ENCODE measurements around the gene ELP1. TPM values are rescaled to one million over a fixed set of nuclear protein-coding genes. Genes with fewer than 3 reads are reported as not detected.
"Not testable (repeated sequence)": the region's sequence is repeated elsewhere in the genome, so short reads cannot be mapped to it uniquely, and the experiment has no call there.

The ELP1 gene
- total and polyA plus RNA-seq, 2 experiments from 2014 or later: 9.1 to 46.3 TPM

DNA sequence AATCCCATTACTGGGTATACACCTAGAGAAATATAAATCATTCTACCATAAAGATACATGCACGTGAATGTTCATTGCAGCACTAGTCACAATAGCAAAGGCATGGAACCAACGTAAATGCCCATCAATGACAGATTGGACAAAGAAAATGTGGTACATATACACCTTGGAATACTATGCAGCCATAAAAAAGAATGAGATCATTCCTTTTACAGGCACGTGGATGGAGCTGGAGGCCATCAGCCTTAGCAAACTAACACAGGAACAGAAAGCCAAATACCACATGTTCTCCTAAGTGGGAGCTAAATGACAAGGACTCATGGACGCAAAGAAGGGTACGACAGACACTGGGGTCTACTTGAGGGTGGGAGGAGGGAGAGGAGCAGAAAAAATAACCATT, 94.4 kb downstream of the ELP1 start:
- H2AFZ ChIP-seq; H3K4me1 ChIP-seq (ENCODE audit: insufficient read depth); H3K36me3 ChIP-seq (ENCODE audit: insufficient read depth); H3K4me3 ChIP-seq; H3K27me3 ChIP-seq (ENCODE audit: insufficient read depth); H3F3A ChIP-seq (replicated peaks; ENCODE audit: low read depth); H3K27me3 Mint-ChIP-seq (ENCODE audit: insufficient read depth, low read depth, poor library complexity); H3K27ac ChIP-seq (ENCODE audit: low read depth); H3K4me3 Mint-ChIP-seq; H3K36me3 Mint-ChIP-seq (ENCODE audit: low read depth); H3K27ac Mint-ChIP-seq; ATAC-seq; H3K9me2 ChIP-seq (ENCODE audit: insufficient read depth); DNase-seq (ENCODE audit: low spot score); H3K9me3 Mint-ChIP-seq; H4K20me1 ChIP-seq (replicated peaks; ENCODE audit: insufficient read depth); H3K79me2 ChIP-seq (replicated peaks; ENCODE audit: insufficient read depth); H3K4me2 ChIP-seq: not testable (repeated sequence)
- H3K4me1 Mint-ChIP-seq: peaks cover 14% of the 10 kb centered on the region

DNA sequence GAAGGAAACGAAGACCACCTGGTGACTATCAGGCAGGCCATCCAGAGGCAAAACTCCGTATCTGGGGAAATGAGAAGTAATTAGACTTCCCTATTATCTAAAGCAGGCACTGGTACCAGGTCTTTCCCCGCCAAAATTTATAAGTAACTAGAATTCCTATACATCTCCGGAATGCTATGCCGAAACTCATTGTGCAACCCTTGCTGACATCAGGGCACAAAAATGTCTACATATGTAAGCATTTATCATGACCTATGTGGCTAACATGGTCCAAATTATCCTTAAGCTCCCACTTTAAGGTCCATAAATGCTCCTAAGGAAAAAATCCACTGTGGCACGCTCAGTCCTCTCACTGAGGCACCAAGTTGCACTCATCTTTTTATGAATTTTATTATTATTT, 95.9 kb downstream of the ELP1 start:
- H3K27ac ChIP-seq (ENCODE audit: low read depth): no peak overlapping the region
- H3K4me3 ChIP-seq: no peak overlapping the region
- Mint-ChIP-seq H3K4me1 (peaks cover 14% of the 10 kb centered on the region), H3K9me3 (no peaks in the 10 kb centered on the region; the same call in 2 of the 3 replicates), H3K27me3 (ENCODE audit: insufficient read depth, low read depth, poor library complexity) (peaks cover 2% of the 10 kb centered on the region), H3K27ac (no peak overlapping the region), H3K36me3 (ENCODE audit: low read depth) (no peaks in the 10 kb centered on the region), H3K4me3 (no peak overlapping the region)
- H4K20me1 ChIP-seq (replicated peaks; ENCODE audit: insufficient read depth): no peaks in the 10 kb centered on the region
- ATAC-seq (no peak), DNase-seq (ENCODE audit: low spot score) (no peak)
- H3K27me3 ChIP-seq (ENCODE audit: insufficient read depth): no peaks in the 10 kb centered on the region
- TF ChIP-seq CREB1 (CRISPR knock-in tag; IDR thresholded peaks at IDR 0.05; ENCODE audit: low read depth) (no peak), JUNB (IDR thresholded peaks at IDR 0.05; ENCODE audit: unreplicated experiment) (no peak)
- H3K9me2 ChIP-seq (ENCODE audit: insufficient read depth): peaks cover 7% of the 10 kb centered on the region; the same call in 1 of the 2 replicates
- no peaks in the 10 kb centered on the region for H3F3A ChIP-seq (replicated peaks; ENCODE audit: low read depth)
- no peaks in the 10 kb centered on the region for H3K36me3 ChIP-seq (ENCODE audit: insufficient read depth)
- H2AFZ ChIP-seq: no peak overlapping the region
- H3K4me2 ChIP-seq: no peak overlapping the region
- no peaks in the 10 kb centered on the region; the same call in 1 of the 2 replicates for H3K4me1 ChIP-seq (ENCODE audit: insufficient read depth)
- no peaks in the 10 kb centered on the region for H3K79me2 ChIP-seq (replicated peaks; ENCODE audit: insufficient read depth)

DNA sequence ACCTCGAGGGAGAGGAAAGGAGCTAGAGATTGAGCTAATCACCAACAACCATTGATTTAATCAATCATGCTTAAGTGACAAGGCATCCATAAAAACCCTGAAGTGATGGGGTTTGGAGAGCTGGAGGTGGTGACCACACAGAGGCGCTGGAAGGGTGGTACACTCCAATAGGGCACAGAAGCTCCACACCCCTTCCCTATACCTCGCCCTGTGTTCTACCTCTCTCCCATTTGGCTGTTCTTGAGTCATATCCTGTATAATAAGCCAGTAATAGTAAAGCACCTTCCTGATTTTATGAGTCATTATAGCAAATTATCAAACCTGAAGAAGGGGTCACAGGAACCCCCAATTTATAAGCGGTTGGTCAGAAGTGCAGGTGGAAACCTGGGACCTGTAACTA, 96.4 kb downstream of the ELP1 start:
- H3K27ac ChIP-seq (ENCODE audit: low read depth): no peak overlapping the region
- ATAC-seq: no peak
- Mint-ChIP-seq H3K4me3 (no peak overlapping the region), H3K36me3 (ENCODE audit: low read depth) (no peaks in the 10 kb centered on the region), H3K4me1 (peaks cover 12% of the 10 kb centered on the region), H3K9me3 (no peaks in the 10 kb centered on the region; the same call in 2 of the 3 replicates), H3K27ac (no peak overlapping the region), H3K27me3 (ENCODE audit: insufficient read depth, low read depth, poor library complexity) (peaks cover 2% of the 10 kb centered on the region)
- no peaks in the 10 kb centered on the region for H4K20me1 ChIP-seq (replicated peaks; ENCODE audit: insufficient read depth)
- peaks cover 7% of the 10 kb centered on the region; the same call in 1 of the 2 replicates for H3K9me2 ChIP-seq (ENCODE audit: insufficient read depth)
- no peak for DNase-seq (ENCODE audit: low spot score)
- no peaks in the 10 kb centered on the region; the same call in 1 of the 2 replicates for H3K4me1 ChIP-seq (ENCODE audit: insufficient read depth)
- H2AFZ ChIP-seq: no peak overlapping the region
- H3K4me2 ChIP-seq: no peak overlapping the region
- H3K27me3 ChIP-seq (ENCODE audit: insufficient read depth): no peaks in the 10 kb centered on the region
- no peaks in the 10 kb centered on the region for H3K79me2 ChIP-seq (replicated peaks; ENCODE audit: insufficient read depth)
- no peak overlapping the region for H3K4me3 ChIP-seq
- no peaks in the 10 kb centered on the region for H3K36me3 ChIP-seq (ENCODE audit: insufficient read depth)
- H3F3A ChIP-seq (replicated peaks; ENCODE audit: low read depth): no peaks in the 10 kb centered on the region
- TF ChIP-seq EZH2 (IDR thresholded peaks at IDR 0.05; ENCODE audit: low read depth, unreplicated experiment) (no peak), ZNF114 (CRISPR knock-in tag; IDR thresholded peaks at IDR 0.05) (no peak), POLR2AphosphoS5 (IDR thresholded peaks at IDR 0.05; ENCODE audit: low read depth) (no peak), STAT1 (IDR thresholded peaks at IDR 0.05; ENCODE audit: unreplicated experiment) (no peak)
- TF ChIP-seq, protein P1, sequence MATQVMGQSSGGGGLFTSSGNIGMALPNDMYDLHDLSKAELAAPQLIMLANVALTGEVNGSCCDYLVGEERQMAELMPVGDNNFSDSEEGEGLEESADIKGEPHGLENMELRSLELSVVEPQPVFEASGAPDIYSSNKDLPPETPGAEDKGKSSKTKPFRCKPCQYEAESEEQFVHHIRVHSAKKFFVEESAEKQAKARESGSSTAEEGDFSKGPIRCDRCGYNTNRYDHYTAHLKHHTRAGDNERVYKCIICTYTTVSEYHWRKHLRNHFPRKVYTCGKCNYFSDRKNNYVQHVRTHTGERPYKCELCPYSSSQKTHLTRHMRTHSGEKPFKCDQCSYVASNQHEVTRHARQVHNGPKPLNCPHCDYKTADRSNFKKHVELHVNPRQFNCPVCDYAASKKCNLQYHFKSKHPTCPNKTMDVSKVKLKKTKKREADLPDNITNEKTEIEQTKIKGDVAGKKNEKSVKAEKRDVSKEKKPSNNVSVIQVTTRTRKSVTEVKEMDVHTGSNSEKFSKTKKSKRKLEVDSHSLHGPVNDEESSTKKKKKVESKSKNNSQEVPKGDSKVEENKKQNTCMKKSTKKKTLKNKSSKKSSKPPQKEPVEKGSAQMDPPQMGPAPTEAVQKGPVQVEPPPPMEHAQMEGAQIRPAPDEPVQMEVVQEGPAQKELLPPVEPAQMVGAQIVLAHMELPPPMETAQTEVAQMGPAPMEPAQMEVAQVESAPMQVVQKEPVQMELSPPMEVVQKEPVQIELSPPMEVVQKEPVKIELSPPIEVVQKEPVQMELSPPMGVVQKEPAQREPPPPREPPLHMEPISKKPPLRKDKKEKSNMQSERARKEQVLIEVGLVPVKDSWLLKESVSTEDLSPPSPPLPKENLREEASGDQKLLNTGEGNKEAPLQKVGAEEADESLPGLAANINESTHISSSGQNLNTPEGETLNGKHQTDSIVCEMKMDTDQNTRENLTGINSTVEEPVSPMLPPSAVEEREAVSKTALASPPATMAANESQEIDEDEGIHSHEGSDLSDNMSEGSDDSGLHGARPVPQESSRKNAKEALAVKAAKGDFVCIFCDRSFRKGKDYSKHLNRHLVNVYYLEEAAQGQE (IDR thresholded peaks at IDR 0.05; ENCODE audit: unreplicated experiment): no peak
- TF ChIP-seq, protein P2, sequence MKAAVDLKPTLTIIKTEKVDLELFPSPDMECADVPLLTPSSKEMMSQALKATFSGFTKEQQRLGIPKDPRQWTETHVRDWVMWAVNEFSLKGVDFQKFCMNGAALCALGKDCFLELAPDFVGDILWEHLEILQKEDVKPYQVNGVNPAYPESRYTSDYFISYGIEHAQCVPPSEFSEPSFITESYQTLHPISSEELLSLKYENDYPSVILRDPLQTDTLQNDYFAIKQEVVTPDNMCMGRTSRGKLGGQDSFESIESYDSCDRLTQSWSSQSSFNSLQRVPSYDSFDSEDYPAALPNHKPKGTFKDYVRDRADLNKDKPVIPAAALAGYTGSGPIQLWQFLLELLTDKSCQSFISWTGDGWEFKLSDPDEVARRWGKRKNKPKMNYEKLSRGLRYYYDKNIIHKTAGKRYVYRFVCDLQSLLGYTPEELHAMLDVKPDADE (IDR thresholded peaks at IDR 0.05): no peak

Data from GM23338 (cell line).